Small intestine (tissue), 16 donors: ENCODE data around the gene MADCAM1. TPM values are rescaled to one million over a fixed set of nuclear protein-coding genes. Genes with fewer than 3 reads are reported as not detected.
A peak's percentile ranks its signal among the peaks of the same experiment; 100 is the strongest.
"Not testable (repeated sequence)": the region's sequence is repeated elsewhere in the genome, so short reads cannot be mapped to it uniquely, and the experiment has no call there.

ENCODE experiments used
- DNase-seq, 2 donors: peaks; one replicate each; pipeline versions ENCODE4 v3.0.0 to v3.0.0-alpha.2; 2013
- FAIRE-seq: peaks from 2 replicates; lab custom pipeline; 2012; peaks lifted over from hg19 to GRCh38; lab: Jason Lieb, UNC
- H3K27ac ChIP-seq, 3 donors: one replicate each; pipeline ENCODE4 v1.5.1; 2013; ENCODE audit warnings: low read length in 2 of 3, mild to moderate bottlenecking in 2 of 3, control low read depth in 1 of 3, inconsistent platforms in 1 of 3, low read depth in 1 of 3, moderate library complexity in 1 of 3
- H3K27me3 ChIP-seq, 3 donors: one replicate each; pipeline ENCODE4 v1.6.1; 2013; ENCODE audit warnings: low read length in 3 of 3, inconsistent platforms in 1 of 3; ENCODE audit not compliant: control insufficient read depth in 3 of 3, insufficient read depth in 3 of 3
- H3K36me3 ChIP-seq, 3 donors: one replicate each; pipeline ENCODE4 v1.6.1; 2013; ENCODE audit warnings: low read length in 3 of 3, inconsistent platforms in 1 of 3, low read depth in 1 of 3, mild to moderate bottlenecking in 1 of 3, moderate library complexity in 1 of 3; ENCODE audit not compliant: control insufficient read depth in 3 of 3, insufficient read depth in 2 of 3
- H3K4me1 ChIP-seq, 3 donors: one replicate each; pipeline ENCODE4 v1.6.1; 2013; ENCODE audit warnings: low read length in 2 of 3, inconsistent platforms in 1 of 3, low read depth in 1 of 3, mild to moderate bottlenecking in 1 of 3, moderate library complexity in 1 of 3; ENCODE audit not compliant: control insufficient read depth in 3 of 3, insufficient read depth in 2 of 3
- H3K4me3 ChIP-seq, 3 donors: one replicate each; pipeline ENCODE4 v1.5.1; 2013; ENCODE audit warnings: low read length in 3 of 3, control low read depth in 1 of 3, inconsistent platforms in 1 of 3, low read depth in 1 of 3, mild to moderate bottlenecking in 1 of 3, moderate library complexity in 1 of 3
- H3K9me3 ChIP-seq, 2 donors: one replicate each; pipeline ENCODE4 v1.6.1; 2013; ENCODE audit warnings: low read depth in 1 of 2, low read length in 1 of 2; ENCODE audit not compliant: control insufficient read depth in 2 of 2, insufficient read depth in 1 of 2
- WGBS, 3 donors: extraction: QIAGEN DNeasy Blood & Tissue Kit; methylation state at CpG; one replicate each; pipeline ENCODE4 v1.1.7; 2013; 5-methylcytosine and 5-hydroxymethylcytosine counted together
- long read RNA-seq, 10 donors: transcript quantifications; one replicate each; lab custom pipeline, GENCODE V29; 2026
- polyA plus RNA-seq, 4 donors: library from polyadenylated mRNA; stranded (reverse) in 3 of 4; unstranded in 1 of 4; fragments of 200-250 nt in 3 of 4; fragments of 120-200 nt in 1 of 4; gene quantifications; one replicate each; pipeline versions ENCODE4 v1.2.1 to v1.2.3, GENCODE V29; 2013
- donor health status: healthy with polysubstance abuse.
- donor health status: control.
- donor health status: control.
- donor health status: Bipolar disorder and iron deficiency.
- donor health status: healthy.

Gene MADCAM1
- polyA plus RNA-seq: 10 to 100 TPM in 1 of 4 donors, 1 to 10 TPM in 2, not detected in 1; 1.1 to 11.3 (median 6.4) TPM
- long read RNA-seq, donor 1: 0 reads
- long read RNA-seq, donor 2, transcript MADCAM1-201 (5 exons, 1,572 nt): major isoform, 5 of 5 reads
- long read RNA-seq, donor 2, partial matches to known transcripts: 0 of 5 reads
- long read RNA-seq, donor 2, other reads (novel, unspliced or antisense): 0 of 5 reads
- long read RNA-seq, donor 3, partial matches to known transcripts: 0 of 3 reads
- long read RNA-seq, donor 3, other reads (novel, unspliced or antisense): 0 of 3 reads
- long read RNA-seq, donor 4: 0 reads
- long read RNA-seq, donor 5, partial matches to known transcripts: 5 of 7 reads
- long read RNA-seq, donor 5, other reads (novel, unspliced or antisense): 0 of 7 reads
- long read RNA-seq, donor 6, partial matches to known transcripts: 0 of 1 reads
- long read RNA-seq, donor 6, other reads (novel, unspliced or antisense): 0 of 1 reads
- long read RNA-seq, donor 7, partial matches to known transcripts: 0 of 3 reads
- long read RNA-seq, donor 7, other reads (novel, unspliced or antisense): 0 of 3 reads
- long read RNA-seq, donor 8: 0 reads
- long read RNA-seq, donor 9: 0 reads
- long read RNA-seq, donor 10, partial matches to known transcripts: 0 of 3 reads
- long read RNA-seq, donor 10, other reads (novel, unspliced or antisense): 0 of 3 reads

DNA sequence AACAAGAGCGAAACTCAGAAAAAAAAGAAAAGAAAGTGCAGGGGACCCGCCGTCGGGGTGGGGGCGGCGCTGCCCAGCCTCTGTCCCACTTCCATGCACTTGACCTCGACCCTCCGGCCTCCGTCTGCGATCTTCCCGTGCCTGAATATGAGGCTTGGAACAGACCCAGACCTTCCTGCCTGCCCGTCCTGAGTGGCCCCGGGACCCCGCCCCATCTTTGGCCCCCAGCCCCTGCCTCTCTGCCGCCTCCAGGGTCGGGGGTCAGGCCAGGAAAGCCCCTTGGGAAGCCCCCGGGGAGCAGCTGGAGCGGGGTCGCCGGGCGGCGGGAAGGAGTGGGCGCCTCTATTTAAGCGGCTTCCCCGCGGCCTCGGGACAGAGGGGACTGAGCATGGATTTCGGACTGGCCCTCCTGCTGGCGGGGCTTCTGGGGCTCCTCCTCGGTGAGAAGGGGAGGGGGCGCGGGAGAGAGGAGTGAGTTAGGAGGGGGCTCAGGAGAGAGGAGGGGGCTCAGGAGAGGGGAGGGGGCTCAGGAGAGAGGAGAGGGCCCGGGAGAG is at the start of gene MADCAM1:
Gene MADCAM1 (plus strand): TSS at position 375 of the 554 bp plus-strand sequence. CDS start 14 bp downstream, at position 389.
- FAIRE-seq: no peak
- DNase-seq: no peak
- no peaks in the 10 kb centered on the region for H3K9me3 ChIP-seq
- H3K27ac ChIP-seq: no peak within 1 kb of the TSS
- no peaks in the 10 kb centered on the region for H3K36me3 ChIP-seq
- peaks cover 0 to 5% (median 0%) of the 10 kb centered on the region in 3 donors for H3K4me1 ChIP-seq
- H3K27me3 ChIP-seq: peaks cover 4 to 36% (median 10%) of the 10 kb centered on the region in 3 donors
- peak within 1 kb of the TSS in 1 of 3 donors; percentile 15 for H3K4me3 ChIP-seq
- 12 to 19% (median 17%) methylated on average over 26 to 33 of the region's 33 CpGs for WGBS, 3 donors

DNA sequence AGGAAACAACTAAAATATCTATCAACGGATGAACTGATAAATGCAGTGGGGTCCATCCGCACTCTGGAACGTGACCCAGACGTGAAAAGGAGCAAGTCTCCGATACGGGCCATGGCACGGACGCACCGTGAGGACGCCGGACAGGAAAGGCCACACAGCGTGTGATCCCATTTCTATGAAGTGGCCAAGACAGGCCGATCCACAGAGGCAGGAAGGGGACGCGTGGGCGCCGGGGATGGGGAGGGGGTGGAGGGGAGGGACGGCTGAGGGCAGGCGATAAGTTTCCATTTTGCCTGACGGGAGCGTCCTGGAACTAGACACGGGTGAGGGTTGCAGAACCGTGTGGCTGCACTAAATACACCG is 49.2 kb upstream of the MADCAM1 start:
- no peak for FAIRE-seq

DNA sequence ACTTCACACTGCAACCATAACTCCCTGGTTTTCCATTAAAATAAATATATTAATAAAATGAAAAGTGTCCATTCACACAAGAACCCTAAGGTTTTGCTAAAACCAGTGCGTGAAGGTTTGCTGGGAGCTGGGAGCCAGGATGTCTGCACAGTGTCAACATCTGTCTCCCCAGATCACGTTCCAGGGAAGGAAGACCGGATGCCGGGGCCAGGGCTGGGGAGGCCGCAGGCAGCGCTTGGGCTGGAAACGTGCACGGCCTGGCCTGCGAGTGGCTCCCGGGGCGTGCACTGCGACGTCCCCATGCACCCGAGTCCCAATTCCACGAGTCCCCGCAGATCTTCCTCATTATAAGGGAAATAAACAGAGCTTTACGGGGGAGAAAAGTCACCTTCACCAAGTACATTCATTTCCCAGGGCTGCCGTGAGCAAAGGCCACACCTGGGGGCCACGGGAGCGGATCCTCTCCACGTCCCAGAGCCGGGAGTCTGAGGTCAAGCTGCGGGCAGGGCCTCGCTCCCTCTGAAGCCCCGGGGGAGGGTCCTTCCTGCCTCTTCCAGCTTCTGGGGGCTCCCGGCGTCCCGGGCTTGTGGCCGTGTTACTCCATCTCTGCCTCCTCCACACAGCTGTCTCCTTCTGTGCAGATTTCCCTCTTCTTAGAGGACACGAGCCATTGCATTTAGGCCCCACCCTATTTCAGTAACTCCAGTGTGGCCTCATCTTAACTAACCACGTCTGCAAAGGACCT is 48.3 kb upstream of the MADCAM1 start:
- Histone ChIP-seq H3K9me3 (peaks cover 0 to 7% of the 10 kb centered on the region in 2 donors), H3K4me3 (no peak overlapping the region), H3K4me1 (peaks cover 0 to 5% (median 0%) of the 10 kb centered on the region in 3 donors), H3K27me3 (no peaks in the 10 kb centered on the region), H3K27ac (peak overlapping the region in 1 of 3 donors; percentile 56), H3K36me3 (peaks cover 0 to 33% (median 0%) of the 10 kb centered on the region in 3 donors)
- DNase-seq (no peak), FAIRE-seq (no peak)
- 52 to 80% (median 66%) methylated on average over 30 to 31 of the region's 31 CpGs for WGBS, 3 donors

More for the DNA sequence above, 49.2 kb upstream of the MADCAM1 start:
- WGBS, 3 donors: 83 to 92% (median 87%) methylated on average over 24 of the region's 24 CpGs
- H3K36me3 ChIP-seq: peaks cover 0 to 29% (median 0%) of the 10 kb centered on the region in 3 donors
- no peaks in the 10 kb centered on the region for H3K27me3 ChIP-seq
- peaks cover 0 to 5% (median 0%) of the 10 kb centered on the region in 3 donors for H3K4me1 ChIP-seq
- H3K9me3 ChIP-seq: peaks cover 0 to 7% of the 10 kb centered on the region in 2 donors
- H3K27ac ChIP-seq: no peak overlapping the region
- H3K4me3 ChIP-seq: no peak overlapping the region
- DNase-seq: no peak

DNA sequence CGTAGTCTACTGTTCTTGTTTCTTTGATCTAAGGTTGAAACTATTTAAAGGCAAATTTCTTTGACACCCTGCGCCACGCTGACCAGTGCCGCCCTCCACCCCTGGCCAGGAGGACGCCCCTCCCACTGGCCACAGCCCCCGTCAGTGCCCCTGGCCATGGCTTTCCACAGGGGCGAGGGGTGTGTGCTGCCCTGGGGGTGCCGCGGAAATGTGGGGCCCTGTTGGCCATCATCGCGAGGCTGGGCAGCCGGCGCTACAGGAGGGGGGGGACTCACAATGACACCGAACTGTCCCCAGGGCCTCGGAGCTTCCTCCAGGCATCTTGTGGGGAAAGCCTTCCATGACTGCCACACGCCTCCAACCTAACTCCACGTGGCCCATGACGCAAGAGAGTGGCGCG is 46.4 kb upstream of the MADCAM1 start:
- Histone ChIP-seq H3K9me3 (peaks cover 0 to 7% of the 10 kb centered on the region in 2 donors), H3K4me3 (no peak overlapping the region), H3K27ac (no peak overlapping the region), H3K27me3 (no peaks in the 10 kb centered on the region), H3K36me3 (peaks cover 0 to 33% (median 0%) of the 10 kb centered on the region in 3 donors), H3K4me1 (peaks cover 0 to 5% (median 0%) of the 10 kb centered on the region in 3 donors)
- FAIRE-seq (no peak), DNase-seq (no peak)
- 93 to 95% (median 95%) methylated on average over 20 of the region's 20 CpGs for WGBS, 3 donors

DNA sequence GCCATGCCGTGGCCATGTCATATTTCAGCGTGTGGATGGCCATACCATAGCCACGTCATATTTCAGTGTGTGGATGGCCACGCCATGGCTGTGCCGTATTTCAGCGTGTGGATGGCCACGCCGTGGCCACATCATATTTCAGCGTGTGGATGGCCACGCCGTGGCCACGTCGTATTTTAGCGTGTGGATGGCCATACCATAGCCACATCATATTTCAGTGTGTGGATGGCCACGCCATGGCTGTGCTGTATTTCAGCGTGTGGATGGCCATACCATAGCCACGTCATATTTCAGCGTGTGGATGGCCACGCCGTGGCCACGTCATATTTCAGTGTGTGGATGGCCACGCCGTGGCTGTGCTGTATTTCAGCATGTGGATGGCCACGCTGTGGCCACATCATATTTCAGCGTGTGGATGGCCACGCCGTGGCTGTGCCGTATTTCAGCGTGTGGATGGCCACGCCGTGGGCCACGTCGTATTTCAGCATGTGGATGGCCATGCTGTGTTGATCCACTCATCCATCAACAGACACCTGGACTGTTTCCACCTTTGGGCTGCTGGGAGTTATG is 45.3 kb upstream of the MADCAM1 start:
- not testable (repeated sequence) for H3K4me1 ChIP-seq, H3K27me3 ChIP-seq, DNase-seq, H3K9me3 ChIP-seq, FAIRE-seq, H3K4me3 ChIP-seq, H3K27ac ChIP-seq
- WGBS, 3 donors: 95 to 98% (median 98%) methylated on average over 33 of the region's 33 CpGs
- peaks cover 0 to 39% (median 0%) of the 10 kb centered on the region in 3 donors for H3K36me3 ChIP-seq

DNA sequence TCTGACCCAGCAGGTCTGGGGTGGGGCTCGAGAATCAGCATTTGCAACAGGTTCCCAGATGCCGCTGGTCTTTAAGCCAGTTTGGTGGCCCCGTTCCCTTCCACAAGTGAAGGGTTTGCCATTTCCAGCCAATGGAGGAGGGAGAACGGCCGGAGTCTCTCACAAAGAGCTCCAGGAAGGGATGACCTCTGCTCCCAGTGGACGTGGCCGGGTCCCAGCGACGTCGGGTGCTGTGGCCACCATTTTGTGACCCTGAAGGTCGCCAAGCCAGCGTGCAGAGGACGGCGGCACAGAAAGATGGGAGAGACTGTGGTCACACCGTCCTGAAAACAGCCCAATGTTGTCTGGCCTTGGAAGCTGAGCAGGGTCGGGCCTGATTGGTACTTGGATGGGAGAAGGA is 43.5 kb upstream of the MADCAM1 start:
- Histone ChIP-seq H3K4me1 (peaks cover 0 to 5% (median 0%) of the 10 kb centered on the region in 3 donors), H3K27ac (no peak overlapping the region), H3K27me3 (no peaks in the 10 kb centered on the region), H3K9me3 (peaks cover 0 to 7% of the 10 kb centered on the region in 2 donors), H3K4me3 (no peak overlapping the region), H3K36me3 (peaks cover 0 to 44% (median 0%) of the 10 kb centered on the region in 3 donors)
- DNase-seq (no peak), FAIRE-seq (no peak)
- 93 to 95% (median 95%) methylated on average over 16 of the region's 16 CpGs for WGBS, 3 donors

DNA sequence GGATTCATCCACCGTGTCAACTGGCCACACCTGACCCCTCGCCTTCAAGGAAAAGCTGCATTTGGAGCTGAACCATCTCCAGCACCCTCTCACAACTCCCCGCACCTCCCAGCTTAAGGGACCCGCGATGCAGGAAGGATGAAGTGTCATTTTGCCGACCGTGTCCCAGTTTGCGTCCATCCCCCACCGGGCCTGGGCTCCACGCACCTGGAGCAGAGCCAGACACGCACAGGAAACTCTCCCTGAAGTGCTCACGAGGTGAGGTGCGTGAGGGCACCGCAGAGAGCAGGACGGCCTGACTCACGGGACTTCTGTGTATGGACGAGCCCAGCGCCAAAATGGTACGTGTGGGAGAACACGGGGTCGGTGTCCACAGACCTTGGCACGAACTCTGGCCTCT is 42.7 kb upstream of the MADCAM1 start:
- no peak for FAIRE-seq

More for the DNA sequence above, 42.7 kb upstream of the MADCAM1 start:
- Histone ChIP-seq H3K27ac (no peak overlapping the region), H3K4me1 (no peaks in the 10 kb centered on the region), H3K9me3 (peaks cover 0 to 7% of the 10 kb centered on the region in 2 donors), H3K4me3 (no peak overlapping the region), H3K27me3 (no peaks in the 10 kb centered on the region), H3K36me3 (peaks cover 0 to 42% (median 0%) of the 10 kb centered on the region in 3 donors)
- DNase-seq: no peak
- WGBS, 3 donors: 91 to 96% (median 94%) methylated on average over 22 of the region's 22 CpGs
